H9 (cell line): ENCODE results near the gene IGSF10. TPM values are rescaled to one million over a fixed set of nuclear protein-coding genes. Genes with fewer than 3 reads are reported as not detected.

ENCODE experiments used
- DNase-seq: peaks from one replicate; pipeline ENCODE4 v3.0.0-alpha.2; 2017
- H2AFZ ChIP-seq: one replicate; pipeline ENCODE4 v1.6.1; 2013; ENCODE audit warnings: mild to moderate bottlenecking, low read length, control low read depth, moderate library complexity
- H2AK5ac ChIP-seq: 2 replicates; pipeline ENCODE4 v1.6.1; 2013; ENCODE audit warnings: low read length, control low read depth, mixed read lengths; ENCODE audit not compliant: insufficient read length
- H2BK120ac ChIP-seq: one replicate; pipeline ENCODE4 v1.6.1; 2013; ENCODE audit warnings: low read depth, mild to moderate bottlenecking, low read length, control low read depth, inconsistent platforms; ENCODE audit not compliant: poor library complexity, severe bottlenecking
- H2BK12ac ChIP-seq: 2 replicates; pipeline ENCODE4 v1.6.1; 2013; ENCODE audit warnings: low read length, control low read depth, mixed read lengths, low read depth; ENCODE audit not compliant: insufficient read length
- H2BK15ac ChIP-seq: 2 replicates; pipeline ENCODE4 v1.6.1; 2013; ENCODE audit warnings: low read depth, low read length, control low read depth
- H2BK20ac ChIP-seq: one replicate; pipeline ENCODE4 v1.6.1; 2013; ENCODE audit warnings: low read depth, mild to moderate bottlenecking, low read length, control low read depth, inconsistent platforms; ENCODE audit not compliant: poor library complexity, severe bottlenecking
- H2BK5ac ChIP-seq: 2 replicates; pipeline ENCODE4 v1.6.1; 2013; ENCODE audit warnings: low read length, control low read depth, mixed read lengths; ENCODE audit not compliant: insufficient read length
- H3K14ac ChIP-seq: 2 replicates; pipeline ENCODE4 v1.6.1; 2013; ENCODE audit warnings: low read length, control low read depth; ENCODE audit not compliant: insufficient read depth
- H3K18ac ChIP-seq: 2 replicates; pipeline ENCODE4 v1.6.1; 2013; ENCODE audit warnings: low read depth, mild to moderate bottlenecking, mixed read lengths, low read length, control low read depth; ENCODE audit not compliant: insufficient read length
- H3K23ac ChIP-seq: 2 replicates; pipeline ENCODE4 v1.6.1; 2013; ENCODE audit warnings: low read length, control low read depth, mixed read lengths, low read depth; ENCODE audit not compliant: insufficient read length
- H3K23me2 ChIP-seq: 2 replicates; pipeline ENCODE4 v1.6.1; 2013; ENCODE audit warnings: low read depth, mild to moderate bottlenecking, mixed read lengths, low read length, control low read depth; ENCODE audit not compliant: insufficient read length, poor library complexity, severe bottlenecking
- H3K27ac ChIP-seq: 2 replicates; pipeline ENCODE4 v1.5.1; 2013; ENCODE audit warnings: low read length, control low read depth, mixed read lengths, low read depth; ENCODE audit not compliant: insufficient read length
- H3K27me3 ChIP-seq: 2 replicates; pipeline ENCODE4 v1.6.1; 2013; ENCODE audit warnings: low read length, control low read depth, inconsistent platforms; ENCODE audit not compliant: insufficient read depth
- H3K4ac ChIP-seq: 2 replicates; pipeline ENCODE4 v1.6.1; 2013; ENCODE audit warnings: low read depth, mild to moderate bottlenecking, control low read depth, inconsistent platforms, low read length, moderate library complexity
- H3K4me1 ChIP-seq: 2 replicates; pipeline ENCODE4 v1.6.1; 2013; ENCODE audit warnings: low read length, control low read depth, inconsistent platforms; ENCODE audit not compliant: insufficient read depth
- H3K4me2 ChIP-seq: 2 replicates; pipeline ENCODE4 v1.6.1; 2013; ENCODE audit warnings: low read length, control low read depth, mixed read lengths; ENCODE audit not compliant: insufficient read length, insufficient read depth
- H3K56ac ChIP-seq: 2 replicates; pipeline ENCODE4 v1.6.1; 2013; ENCODE audit warnings: low read depth, mild to moderate bottlenecking, mixed read lengths, low read length, control low read depth; ENCODE audit not compliant: insufficient read length
- H3K79me1 ChIP-seq: 2 replicates; pipeline ENCODE4 v1.6.1; 2013; ENCODE audit warnings: low read depth, mild to moderate bottlenecking, moderate library complexity, low read length, control low read depth, inconsistent platforms; ENCODE audit not compliant: insufficient read depth, poor library complexity, severe bottlenecking
- H3K79me2 ChIP-seq: 2 replicates; pipeline ENCODE4 v1.6.1; 2013; ENCODE audit warnings: low read length, control low read depth, inconsistent platforms; ENCODE audit not compliant: insufficient read depth
- H3K9ac ChIP-seq: 2 replicates; pipeline ENCODE4 v1.6.1; 2013; ENCODE audit warnings: low read length, control low read depth, mixed read lengths; ENCODE audit not compliant: insufficient read length; ENCODE audit errors: extremely low read depth
- H3K9me3 ChIP-seq: one replicate; pipeline ENCODE4 v1.6.1; 2013; ENCODE audit warnings: low read depth, low read length, inconsistent platforms; ENCODE audit not compliant: control insufficient read depth
- H3T11ph ChIP-seq: one replicate; pipeline ENCODE4 v1.6.1; 2013; ENCODE audit warnings: mild to moderate bottlenecking, low read length, control low read depth, inconsistent platforms
- H4K20me1 ChIP-seq: one replicate; pipeline ENCODE4 v1.6.1; 2013; ENCODE audit not compliant: control insufficient read depth, insufficient read length, insufficient read depth
- H4K5ac ChIP-seq: 2 replicates; pipeline ENCODE4 v1.6.1; 2013; ENCODE audit warnings: low read depth, mild to moderate bottlenecking, mixed read lengths, low read length, control low read depth; ENCODE audit not compliant: insufficient read length
- H4K8ac ChIP-seq: replicated peaks from 2 replicates; pipeline ENCODE4 v1.6.1; 2013; ENCODE audit warnings: low read length, control low read depth, mixed read lengths, low read depth; ENCODE audit not compliant: insufficient read length
- H4K91ac ChIP-seq: 2 replicates; pipeline ENCODE4 v1.6.1; 2013; ENCODE audit warnings: low read depth, mild to moderate bottlenecking, moderate library complexity, mixed read lengths, low read length, control low read depth; ENCODE audit not compliant: insufficient read length
- H3K27ac Mint-ChIP-seq, 3 experiments: 2 replicates in 2 of 3; 3 replicates in 1 of 3; pipeline ENCODE4 v1.8.0; 2020 to 2021; ENCODE audit warnings: mixed read lengths in 3 of 3, mild to moderate bottlenecking in 1 of 3, moderate library complexity in 1 of 3
- H3K27me3 Mint-ChIP-seq: 2 replicates; pipeline ENCODE4 v1.8.0; 2021; ENCODE audit warnings: low read depth, mild to moderate bottlenecking, moderate library complexity, mixed read lengths
- H3K36me3 Mint-ChIP-seq, 3 experiments: 2 replicates in 2 of 3; 3 replicates in 1 of 3; pipeline ENCODE4 v1.8.0; 2020 to 2021; ENCODE audit warnings: low read depth in 3 of 3, mixed read lengths in 3 of 3; ENCODE audit not compliant: insufficient read depth in 1 of 3
- H3K4me1 Mint-ChIP-seq, 2 experiments: 2 replicates each; pipeline ENCODE4 v1.8.0; 2020; ENCODE audit warnings: mixed read lengths in 2 of 2
- H3K4me3 Mint-ChIP-seq, 2 experiments: 2 replicates in 1 of 2; 3 replicates in 1 of 2; pipeline ENCODE4 v1.8.0; 2020 to 2021; ENCODE audit warnings: mild to moderate bottlenecking in 2 of 2, mixed read lengths in 2 of 2, moderate library complexity in 1 of 2
- H3K9me3 Mint-ChIP-seq, 2 experiments: 2 replicates in 1 of 2; 3 replicates in 1 of 2; pipeline ENCODE4 v1.8.0; 2020; ENCODE audit warnings: mild to moderate bottlenecking in 2 of 2, mixed read lengths in 2 of 2, moderate library complexity in 1 of 2
- CTCF ChIP-seq: fragments of 200-600 bp; sonication (generic); conservative IDR thresholded peaks from 3 replicates; pipeline ENCODE4 v1.8.0; 2021; ENCODE audit warnings: antibody characterized with exemption, mild to moderate bottlenecking
- WGBS: extraction: QIAGEN DNeasy Blood & Tissue Kit; methylation state at CpG from one replicate; pipeline ENCODE4 v1.1.7; 2013; ENCODE audit warnings: missing lambda C conversion rate, low lambda C conversion rate, mixed read lengths; ENCODE audit not compliant: insufficient read length; ENCODE audit errors: extremely low coverage; 5-methylcytosine and 5-hydroxymethylcytosine counted together
- total RNA-seq: library from RNA; stranded (reverse); gene quantifications from 2 replicates; pipeline ENCODE4 v1.2.1, GENCODE V29; 2021

IGSF10 gene
- total RNA-seq, 1 experiment from 2014 or later = 0.20 TPM

GRCh38 chr3:151499168-151499567, 38.3 kb upstream of the IGSF10 start:
- Histone ChIP-seq H3K4me2 (no peak overlapping the region), H2BK5ac (no peak overlapping the region), H2AK5ac (no peak overlapping the region), H3T11ph (no peak overlapping the region), H2BK20ac (no peak overlapping the region), H3K23me2 (no peaks in the 10 kb centered on the region), H3K27ac (no peak overlapping the region), H3K4me1 (no peaks in the 10 kb centered on the region; the same call in 1 of the 2 replicates), H3K4ac (no peak overlapping the region), H3K79me1 (no peaks in the 10 kb centered on the region), H3K14ac (no peak overlapping the region), H3K56ac (no peak overlapping the region), H3K79me2 (no peaks in the 10 kb centered on the region), H3K23ac (no peak overlapping the region), H3K18ac (no peak overlapping the region), H2BK12ac (no peak overlapping the region), H3K9me3 (no peaks in the 10 kb centered on the region), H3K27me3 (no peaks in the 10 kb centered on the region), H3K9ac (no peak overlapping the region), H2BK15ac (no peak overlapping the region), H2AFZ (no peak overlapping the region), H4K20me1 (no peaks in the 10 kb centered on the region), H4K5ac (no peak overlapping the region), H4K8ac (no peak overlapping the region), H2BK120ac (no peak overlapping the region), H4K91ac (no peak overlapping the region)
- DNase-seq = no peak
- peak overlapping the region in 1 of 3 experiments; percentile 32; a peak in 1 of 7 replicates for H3K27ac Mint-ChIP-seq
- no peak for TF ChIP-seq CTCF
- peaks cover 0 to 3% of the 10 kb centered on the region in 2 experiments; a peak in 2 of 5 replicates for H3K9me3 Mint-ChIP-seq
- no CpG with 5 or more reads among the region's 3 CpGs for WGBS
- H3K36me3 Mint-ChIP-seq = no peaks in the 10 kb centered on the region
- H3K4me1 Mint-ChIP-seq = peaks cover 30 to 33% of the 10 kb centered on the region in 2 experiments
- H3K4me3 Mint-ChIP-seq = no peak overlapping the region
- no peaks in the 10 kb centered on the region for H3K27me3 Mint-ChIP-seq
